Stimulated activated CD4-positive, alpha-beta T cell treated with anti-CD3 and anti-CD28 coated beads, Interleukin-4, amount 100 ng/mL, for 4 hours (primary cell): ENCODE results near the gene GRIN2C.
"Not testable (repeated sequence)": the region's sequence is repeated elsewhere in the genome, so short reads cannot be mapped to it uniquely, and the experiment has no call there.

ENCODE experiments used
- DNase-seq, 2 experiments: peaks; one replicate each; pipeline ENCODE4 v3.0.0-alpha.2; 2020

The GRIN2C gene

DNA sequence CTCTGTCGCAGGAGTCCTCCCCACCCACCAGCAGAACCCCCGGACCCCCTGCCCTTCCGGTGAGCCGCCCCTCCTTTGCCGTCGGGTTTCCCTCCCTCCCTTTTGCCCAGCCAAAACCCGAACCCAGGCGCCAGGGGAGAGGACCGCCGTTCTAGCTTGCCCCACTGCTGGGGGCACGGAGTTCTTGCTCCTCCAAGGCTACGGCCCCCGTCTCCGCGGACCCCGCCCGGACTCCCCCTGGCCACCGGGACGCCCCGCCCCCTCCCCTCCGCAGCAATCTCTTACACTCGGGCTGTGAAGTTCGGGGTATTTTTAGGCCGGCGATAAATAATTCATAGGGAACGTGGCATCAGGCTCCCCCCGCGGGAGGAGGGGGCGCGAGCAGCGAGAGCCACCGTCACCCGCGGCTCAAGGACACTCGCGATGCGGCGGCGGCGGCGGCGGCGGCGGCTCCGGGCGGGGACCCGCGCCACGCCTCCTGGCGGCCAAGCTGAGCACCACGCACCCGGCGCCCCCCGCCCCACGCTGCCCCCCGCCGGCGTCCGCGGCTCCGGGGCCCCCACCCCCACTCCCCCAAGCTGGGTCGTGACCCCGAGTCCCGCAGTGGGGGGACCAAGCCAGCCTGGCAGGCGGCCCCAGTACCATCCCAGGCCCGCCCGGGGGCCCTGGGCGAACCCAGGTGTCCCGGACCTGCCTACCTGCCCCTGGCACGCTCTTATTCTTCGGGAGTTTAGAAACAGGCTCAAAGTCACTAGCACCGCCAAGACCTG is at the start of gene GRIN2C:
TSS of gene GRIN2C (minus strand) at position 427 of the 770 bp plus-strand sequence. CDS start 4,793 bp downstream, outside the sequence.
- peak; percentile 9 to 42 for DNase-seq

DNA sequence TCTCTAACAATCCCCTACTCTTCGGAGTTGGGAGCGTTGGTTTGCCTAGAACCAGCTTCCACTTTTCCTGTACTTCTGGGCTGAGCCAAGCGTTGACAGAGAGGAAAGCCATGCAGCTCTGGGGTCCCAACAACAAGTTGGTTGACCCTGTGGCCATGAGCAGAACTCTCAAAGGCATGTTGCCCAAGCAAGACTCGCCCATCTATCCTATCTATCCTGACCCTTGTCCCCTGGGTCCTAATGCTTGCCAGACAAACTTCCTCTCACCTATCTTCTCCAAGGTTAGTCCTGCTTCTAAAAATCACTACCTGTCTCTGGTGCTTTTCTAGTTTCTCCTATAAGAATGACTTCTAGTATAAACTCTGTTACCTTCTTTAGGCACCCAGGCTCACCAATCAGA is 49.4 kb upstream of the GRIN2C start:
- DNase-seq, result not testable (repeated sequence)

DNA sequence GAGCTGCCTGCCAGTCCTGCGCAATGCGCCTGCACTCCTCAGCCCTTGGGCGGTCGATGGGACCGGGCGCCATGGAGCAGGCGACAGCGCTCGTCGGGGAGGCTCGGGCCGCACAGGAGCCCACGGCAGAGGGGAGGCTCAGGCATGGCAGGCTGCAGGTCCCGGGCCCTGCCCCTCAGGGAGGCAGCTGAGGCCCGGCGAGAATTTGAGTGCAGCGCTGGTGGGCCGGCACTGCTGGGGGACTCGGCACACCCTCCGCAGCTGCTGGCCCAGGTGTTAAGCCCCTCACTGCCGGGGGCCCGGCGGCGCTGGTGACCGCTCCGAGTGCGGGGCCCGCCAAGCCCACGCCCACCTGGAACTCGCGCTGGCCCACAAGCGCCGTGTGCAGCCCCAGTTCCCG is 47.3 kb upstream of the GRIN2C start:
- no peak for DNase-seq

DNA sequence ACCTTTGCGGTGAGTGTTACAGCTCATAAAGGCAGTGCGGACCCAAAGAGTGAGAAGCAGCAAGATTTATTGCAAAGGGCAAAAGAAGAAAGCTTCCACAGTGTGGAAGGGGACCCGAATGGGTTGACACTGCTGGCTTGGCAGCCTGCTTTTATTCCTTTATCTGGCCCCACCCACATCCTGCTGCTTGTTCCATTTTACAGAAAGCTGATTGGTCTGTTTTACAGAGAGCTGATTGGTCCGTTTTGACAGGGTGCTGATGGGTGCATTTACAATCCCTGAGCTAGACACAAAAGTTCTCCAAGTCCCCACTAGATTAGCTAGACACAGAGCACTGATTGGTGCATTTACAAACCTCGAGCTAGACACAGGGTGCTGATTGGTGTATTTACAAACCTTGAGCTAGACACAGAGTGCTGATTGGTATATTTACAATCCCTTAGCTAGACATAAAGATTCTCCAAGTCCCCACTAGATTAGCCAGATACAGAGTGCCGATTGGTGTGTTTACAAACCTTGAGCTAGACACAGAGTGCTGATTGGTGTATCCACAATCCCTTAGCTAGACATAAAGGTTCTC is 46.6 kb upstream of the GRIN2C start:
- not testable (repeated sequence) for DNase-seq

DNA sequence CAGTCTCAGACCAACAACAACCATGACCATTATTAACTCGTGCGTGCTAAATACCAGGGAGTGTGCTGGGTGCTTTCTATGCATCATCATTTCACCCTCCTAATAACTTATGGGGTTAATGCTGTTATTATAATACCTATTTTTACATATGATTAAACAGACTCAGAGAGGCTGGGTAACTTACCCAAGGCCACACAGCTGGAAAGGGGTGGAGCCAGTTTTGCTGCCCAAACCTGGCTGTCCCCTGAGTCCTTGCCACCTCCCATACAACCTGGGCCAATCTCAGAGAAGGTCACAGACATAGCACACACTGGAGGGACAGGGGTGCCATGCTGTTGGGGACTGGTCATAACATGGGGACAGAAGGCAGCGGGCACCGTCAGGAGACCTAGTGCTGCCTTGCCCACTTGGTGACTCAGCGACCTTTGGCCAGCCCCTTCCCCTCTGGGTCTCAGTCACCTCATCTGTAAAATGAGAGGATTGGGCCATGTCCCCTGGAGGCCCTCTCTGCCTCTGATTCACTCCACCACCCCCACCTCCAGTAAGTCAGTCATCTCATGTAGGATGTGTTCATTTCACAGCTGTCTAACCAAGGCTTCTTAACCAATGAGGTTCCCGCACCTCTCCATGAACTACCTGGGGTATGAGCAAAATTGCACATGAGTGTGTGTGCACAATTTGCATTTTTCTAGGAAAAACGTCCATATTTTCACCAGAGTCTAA is 45.2 kb upstream of the GRIN2C start:
- DNase-seq, result no peak

DNA sequence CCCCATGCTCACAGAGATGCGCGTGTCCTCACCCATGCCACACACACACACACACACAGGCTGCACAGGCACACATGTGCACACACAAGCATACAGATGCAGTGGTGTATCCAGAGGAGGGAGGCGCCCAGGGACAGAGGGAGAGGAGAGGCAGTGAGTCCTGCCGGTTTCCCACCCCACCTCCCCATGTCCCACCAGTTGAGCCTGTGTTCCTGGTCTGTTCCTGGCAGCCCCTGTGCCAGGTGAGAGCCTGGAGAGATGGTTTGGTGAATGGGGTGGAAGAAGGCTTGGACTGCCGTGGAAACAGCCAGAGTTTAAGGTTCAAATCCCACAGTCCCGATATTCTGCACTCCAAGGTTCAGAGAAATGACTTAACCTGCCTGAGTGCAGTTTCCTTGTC is 44.0 kb upstream of the GRIN2C start:
- no peak for DNase-seq

DNA sequence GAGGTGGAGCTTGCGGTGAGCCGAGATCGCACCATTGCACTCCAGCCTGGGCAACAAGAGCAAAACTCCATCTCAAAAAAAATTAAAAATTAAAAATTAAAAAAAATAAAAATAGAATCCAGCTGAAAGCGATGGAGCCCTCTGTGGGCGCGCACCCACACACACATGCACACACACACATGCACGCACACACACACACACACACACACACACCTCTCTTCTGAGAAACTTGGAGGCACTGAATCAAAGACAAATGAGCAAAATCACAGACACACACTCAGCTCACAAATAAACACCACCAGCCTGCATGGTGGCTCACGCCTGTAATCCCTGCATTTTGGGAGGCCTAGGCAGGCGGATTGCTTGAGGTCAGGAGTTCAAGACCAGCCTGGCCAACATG is 43.3 kb upstream of the GRIN2C start:
- DNase-seq, result no peak

DNA sequence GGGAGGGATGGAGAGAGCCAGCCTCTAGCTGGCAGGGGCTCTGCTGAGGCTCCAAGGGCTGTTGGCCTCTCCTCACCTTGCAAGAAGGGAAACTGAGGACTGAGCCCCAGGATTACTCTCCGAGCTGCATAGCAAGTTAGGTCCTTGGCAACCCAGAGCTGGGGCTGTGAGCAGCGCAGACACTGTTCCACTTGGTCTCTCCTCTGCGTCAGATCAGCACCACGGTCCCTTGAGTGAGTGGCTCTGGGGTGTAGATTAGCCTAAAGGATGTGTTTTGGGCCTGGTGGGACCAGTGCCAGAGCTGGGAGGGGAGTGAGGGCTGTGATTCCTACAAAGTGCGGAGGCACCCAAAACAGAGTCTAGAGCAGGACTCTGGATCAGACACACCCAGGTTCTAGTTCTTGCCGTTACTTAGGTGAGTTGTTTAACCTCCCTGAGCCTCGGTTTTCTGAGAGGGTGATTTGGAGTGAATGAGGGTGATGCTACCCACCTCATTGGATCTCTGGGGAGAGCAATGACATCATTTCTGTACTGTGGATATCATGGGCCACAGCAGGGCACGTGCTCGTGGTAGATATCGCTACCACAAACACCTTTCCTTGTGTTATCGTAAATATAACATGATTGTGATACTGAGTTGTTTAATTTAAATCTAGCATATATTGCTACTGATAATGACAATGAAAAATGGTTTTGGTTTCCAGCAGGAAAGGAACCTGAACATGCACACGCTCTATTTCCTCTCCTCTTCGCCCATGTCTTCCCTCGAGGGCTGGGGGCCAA is 41.9 kb upstream of the GRIN2C start:
- DNase-seq, result no peak

DNA sequence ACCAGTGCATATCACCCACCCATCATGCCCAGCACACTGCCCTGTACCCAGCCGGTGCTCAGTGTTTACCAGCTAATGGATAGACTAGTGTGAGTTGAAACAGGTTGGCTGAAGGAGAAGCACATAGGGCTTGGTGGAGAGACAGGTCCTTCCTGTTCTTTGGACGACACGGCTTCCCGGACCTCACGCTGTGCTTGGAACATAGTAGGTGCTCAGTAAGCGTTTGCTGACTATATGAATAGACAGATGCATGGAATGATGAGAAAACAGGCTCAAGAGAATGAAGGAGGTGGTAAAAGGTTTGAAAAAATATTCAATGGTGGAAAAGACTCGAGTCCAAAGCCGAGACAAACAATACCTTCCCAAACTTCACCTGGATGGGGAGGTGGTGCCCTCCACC is 40.5 kb upstream of the GRIN2C start:
- no peak for DNase-seq

DNA sequence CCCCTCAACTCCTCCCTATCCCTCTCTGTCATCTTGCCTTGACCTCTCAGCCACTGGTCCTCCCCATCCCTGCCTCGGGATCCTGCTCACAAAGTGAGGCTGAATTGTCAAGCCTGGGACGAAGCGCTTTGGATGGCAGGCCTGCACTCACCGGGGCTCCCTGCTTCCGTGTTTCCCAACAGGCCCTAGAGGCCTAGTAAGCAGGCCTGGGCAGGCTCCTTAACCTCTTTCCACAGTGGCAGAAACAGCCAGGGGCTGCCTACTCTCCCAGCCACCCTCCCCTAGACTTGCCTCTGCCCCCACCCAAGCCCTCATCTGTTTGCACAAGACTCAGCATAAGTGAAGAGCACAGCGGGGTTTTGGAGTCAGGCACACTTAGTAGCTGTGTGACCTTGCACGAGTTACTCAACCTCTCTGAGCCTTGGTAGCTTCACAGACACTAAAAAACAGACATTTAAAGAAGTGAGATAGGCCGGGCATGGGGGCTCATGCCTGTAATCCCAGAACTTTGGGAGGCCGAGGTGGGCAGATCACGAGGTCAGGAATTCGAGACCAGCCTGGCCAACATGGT is 38.8 kb upstream of the GRIN2C start:
- DNase-seq, result no peak

DNA sequence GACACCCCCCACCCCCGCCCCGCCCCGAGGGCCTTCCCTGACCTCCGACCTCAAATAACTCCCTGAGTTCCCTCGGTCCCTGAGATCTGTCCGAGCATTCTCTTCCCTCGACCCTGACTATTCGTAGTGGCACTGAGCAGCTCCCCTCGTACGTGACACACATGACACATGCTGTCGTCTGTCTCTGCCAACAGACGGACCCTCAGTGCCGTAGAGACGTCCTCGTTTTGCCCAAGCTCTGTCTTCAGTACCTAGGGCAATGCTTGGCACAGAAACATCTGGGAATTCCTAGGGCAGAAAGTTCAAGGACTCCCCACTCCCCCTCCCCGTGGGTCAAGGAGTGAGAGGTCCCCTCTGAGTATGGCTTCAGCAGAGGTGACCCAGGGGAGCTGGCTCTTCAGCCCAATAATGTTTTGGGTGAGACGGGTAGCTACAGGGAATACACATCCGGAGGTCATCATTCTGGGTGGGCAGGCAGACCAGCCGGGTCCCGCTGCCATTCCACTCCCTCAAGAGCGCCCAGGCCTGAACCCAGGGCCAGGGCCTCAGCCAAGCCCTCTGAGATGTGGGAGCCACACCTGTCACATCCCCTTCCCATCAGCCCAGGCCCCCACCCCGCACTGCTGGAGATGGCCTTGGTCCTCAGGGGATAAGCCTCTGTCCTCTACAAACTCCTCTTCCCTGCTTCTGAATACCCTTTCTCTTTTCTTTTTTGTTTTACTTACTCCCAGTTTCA is 34.4 kb upstream of the GRIN2C start:
- no peak for DNase-seq

DNA sequence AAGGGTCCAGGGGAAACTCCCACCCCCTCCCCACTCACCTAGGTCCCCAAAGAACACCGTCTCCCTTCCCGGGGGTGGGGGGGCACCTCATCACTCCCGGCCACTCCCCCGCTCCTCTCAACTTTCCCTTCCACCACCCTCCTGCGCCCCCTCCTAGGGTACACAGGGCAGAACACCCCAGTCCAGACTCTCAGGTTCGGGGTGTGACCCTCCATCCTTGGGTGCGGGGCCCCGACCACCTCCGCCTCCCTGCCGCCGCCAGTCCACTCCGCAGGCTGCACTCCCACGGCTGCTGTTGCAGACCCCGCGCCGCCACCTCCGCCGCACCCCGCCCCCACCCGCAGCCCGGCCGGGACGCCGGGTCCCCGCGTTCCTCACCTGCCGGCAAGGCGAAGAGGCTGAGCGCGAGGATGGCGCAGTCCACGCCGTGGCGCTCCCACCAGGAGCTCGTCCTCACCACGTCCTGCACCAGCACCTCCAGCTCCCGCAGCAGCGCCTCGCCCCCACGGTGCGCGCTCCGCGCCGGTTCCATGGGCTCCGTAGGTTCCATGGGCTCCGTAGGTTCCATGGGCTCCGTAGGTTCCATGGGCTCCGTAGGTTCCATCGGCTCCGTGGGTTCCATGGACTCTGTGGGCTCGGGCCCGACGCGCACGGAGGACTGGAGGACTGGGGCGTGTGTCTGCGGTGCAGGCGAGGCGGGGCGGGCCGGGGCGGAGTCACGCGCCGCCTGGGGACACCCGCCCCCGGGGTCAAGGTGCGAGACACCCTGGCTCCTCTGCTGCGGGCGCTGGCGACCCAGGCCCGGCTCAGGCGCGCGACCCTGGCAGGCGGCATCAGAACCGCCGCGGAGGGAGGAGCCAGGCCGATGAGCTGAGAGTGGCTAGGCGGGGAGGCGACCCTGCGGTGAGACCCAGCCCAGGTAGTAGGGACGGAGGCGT is 33.6 kb upstream of the GRIN2C start, which contains the start of gene FADS6:
TSS of gene FADS6 (minus strand) at position 660 of the 938 bp plus-strand sequence. CDS start at position 622, 38 bp downstream.
- DNase-seq, result no peak

DNA sequence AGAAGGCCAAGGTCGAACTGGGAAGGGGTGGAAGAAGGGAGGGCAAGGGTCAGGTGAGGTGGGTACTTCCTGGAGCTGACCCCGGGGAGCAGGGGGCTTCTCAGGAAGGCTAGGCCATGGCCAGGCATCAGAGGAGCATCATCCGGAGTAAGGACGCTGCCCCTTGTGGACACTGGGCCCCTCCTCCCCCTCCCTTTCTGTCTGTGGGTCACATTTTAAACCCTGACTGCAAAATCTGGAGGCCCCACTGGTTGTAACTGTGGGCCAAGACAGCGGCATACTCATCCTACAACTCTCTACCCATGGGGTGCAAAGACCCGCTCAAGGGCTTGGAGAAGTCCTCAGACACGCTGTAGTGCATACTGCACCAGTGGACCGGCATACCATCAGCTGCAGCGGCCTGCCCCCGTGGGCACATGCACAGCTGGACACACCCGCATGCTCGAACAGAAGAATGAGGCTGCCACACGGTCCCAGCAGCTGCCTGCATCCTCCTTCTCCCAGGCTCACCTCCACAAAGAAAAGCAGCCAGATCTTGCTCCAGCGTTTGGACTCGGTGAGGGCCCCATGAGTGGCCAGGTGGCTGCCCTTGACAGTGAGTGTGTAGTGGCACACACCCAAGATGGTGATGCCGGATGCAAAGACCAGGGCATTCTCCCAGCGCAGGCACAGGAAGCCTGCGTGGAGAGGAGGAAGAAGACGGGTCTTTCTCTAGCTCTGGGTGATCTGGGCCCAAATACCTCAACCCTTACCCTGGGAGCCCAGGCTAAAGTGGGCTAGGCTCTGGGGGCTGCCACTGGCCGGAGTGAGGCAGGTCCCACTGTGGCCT is 32.5 kb upstream of the GRIN2C start:
- DNase-seq, result no peak

DNA sequence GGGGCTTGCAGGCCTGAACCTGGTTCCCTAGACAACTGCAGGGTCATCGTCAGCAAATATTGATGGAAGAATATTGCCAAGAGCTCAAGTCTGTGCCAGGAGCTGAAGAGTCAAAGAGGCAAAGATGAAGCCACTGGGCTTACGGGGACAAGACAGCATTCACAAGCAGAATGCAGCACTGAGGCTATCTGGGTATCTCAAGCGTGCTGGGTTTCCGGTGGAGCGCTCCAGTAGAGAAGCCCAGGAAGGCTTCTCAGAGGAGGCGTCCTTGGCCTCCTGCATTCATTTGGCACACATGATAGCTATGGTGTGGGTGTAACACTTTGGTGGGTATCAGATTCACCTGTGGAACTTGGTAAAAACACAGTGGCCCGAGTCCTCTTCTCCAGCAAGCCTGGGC is 30.9 kb upstream of the GRIN2C start:
- no peak for DNase-seq

DNA sequence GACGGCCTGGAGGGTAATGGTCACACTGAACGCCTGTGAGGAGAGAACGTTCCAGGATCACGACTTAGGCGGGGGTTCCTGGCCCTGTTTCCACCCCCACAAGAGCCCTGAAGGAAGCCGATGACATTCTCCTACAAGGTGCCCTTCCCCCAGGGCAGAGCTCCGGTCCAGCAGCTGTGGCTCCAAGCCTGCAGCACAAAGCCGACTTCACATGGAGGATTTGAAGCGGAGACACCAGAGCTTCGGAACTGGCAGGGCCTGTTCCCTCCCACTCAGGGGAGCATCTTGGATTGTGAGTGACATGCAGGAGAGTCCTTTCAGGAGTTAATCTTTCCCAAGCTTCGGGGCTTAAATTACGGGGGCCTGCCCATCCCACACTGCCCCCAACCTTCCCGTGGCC is 28.8 kb upstream of the GRIN2C start:
- no peak for DNase-seq

DNA sequence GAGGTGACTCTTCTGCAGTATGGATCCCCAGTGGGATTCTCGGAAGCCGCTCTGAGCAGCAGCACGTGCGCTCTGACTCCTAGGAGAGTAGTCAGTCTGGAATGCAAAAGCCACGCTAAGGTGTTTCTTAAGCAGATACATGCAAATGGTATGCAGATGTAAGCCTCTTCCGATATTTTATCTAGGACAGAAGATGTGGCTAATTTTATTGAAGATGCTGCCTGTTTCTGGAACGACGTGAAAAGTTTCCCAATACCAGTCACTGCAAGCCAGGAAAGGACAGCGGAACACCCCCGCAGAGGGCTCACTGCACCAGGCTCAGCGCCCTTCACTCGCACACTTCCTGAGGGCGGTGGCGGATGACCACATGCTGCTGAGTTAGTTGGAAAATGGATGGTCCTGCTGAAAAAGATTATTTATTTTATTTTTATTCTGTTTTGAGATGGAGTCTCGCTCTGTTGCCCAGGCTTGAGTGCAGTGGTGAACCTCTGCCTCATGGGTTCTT is 23.6 kb upstream of the GRIN2C start:
- DNase-seq, result no peak

DNA sequence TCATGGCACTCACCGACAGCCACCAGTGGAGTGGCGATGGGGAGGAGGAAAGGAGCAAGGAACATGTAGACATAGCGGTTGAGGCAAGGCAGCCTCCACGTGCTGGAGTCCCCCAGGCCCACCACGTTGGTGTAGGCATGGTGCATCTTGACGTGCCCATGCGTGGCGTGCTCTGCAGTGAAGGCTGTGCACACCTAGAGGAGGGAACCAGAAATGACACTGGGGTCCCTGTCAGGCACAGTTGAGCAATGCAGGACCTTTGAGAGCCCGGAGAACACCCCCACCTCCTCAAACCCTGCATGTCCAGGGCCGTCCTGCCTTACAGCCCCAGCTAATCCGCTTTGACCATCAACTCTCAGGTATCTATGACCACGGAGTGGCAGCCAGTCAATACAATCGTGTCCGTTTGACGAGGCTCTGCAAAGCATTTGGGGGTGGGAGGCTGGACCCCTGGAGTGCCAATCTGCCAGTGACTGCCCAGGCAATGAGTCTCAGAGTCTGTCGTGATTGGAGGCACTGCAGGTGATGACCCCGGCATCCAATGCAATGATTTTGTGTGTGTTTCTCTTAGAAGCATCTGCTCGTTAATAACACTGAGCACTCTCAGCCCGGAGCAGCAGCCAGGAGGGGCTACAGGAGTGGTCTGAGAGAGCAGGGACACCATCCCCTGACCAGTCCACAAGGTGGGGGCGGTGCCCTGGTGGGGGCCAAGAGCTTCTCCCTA is 23.0 kb upstream of the GRIN2C start:
- DNase-seq, result no peak

DNA sequence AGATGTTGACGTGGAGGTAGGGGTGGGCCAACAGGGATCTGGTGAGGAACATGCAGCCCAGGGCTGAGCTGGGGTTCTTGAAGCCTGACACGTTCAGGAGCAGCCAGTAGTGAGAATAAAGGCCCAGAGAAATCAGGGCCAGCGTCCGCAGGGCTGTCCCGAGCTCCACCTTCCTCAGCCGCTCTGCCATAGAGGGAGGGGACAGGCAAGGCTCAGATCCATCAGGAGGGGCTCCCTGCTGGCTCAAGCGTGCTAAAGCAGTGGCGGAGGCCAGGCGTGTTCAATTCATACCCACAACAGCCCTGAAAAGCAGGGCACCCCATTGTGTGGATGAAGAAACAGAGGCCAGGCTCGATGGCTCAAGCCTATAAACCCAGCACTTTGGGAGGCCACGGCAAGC is 21.4 kb upstream of the GRIN2C start:
- DNase-seq, result no peak

DNA sequence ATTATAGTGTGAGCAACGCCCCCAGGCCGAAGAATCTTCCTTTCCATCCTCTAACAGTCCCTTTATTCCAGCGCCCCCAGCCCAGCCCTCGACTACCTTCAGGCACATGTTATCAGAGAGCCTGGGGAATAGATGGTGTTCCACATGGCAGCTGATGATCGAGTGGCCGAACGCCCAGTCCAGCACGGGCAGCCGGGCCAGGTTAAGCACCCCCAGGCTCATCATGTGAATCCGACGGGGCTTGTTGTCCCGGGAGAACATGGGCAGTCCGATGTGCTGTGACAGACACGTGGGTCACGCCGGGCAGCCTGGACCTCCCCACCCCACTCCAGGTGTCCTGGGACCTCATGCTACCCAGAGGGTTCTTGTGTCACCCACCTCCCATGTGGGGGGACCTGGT is 19.6 kb upstream of the GRIN2C start:
- no peak for DNase-seq
